GM18505 (cell line): ENCODE measurements around the gene CRB1.

ENCODE experiments used
- ATAC-seq: cut with Tn5 transposase; IDR thresholded peaks from one replicate; pipeline ENCODE4 v1.9.1; 2021; ENCODE audit not compliant: unreplicated experiment
- POLR2A ChIP-seq: IDR thresholded peaks from 4 replicates; pipeline ENCODE4 v1.6.1; 2011; ENCODE audit warnings: borderline replicate concordance; ENCODE audit not compliant: insufficient read depth, insufficient read length; ENCODE audit errors: extremely low read depth

The CRB1 gene

DNA sequence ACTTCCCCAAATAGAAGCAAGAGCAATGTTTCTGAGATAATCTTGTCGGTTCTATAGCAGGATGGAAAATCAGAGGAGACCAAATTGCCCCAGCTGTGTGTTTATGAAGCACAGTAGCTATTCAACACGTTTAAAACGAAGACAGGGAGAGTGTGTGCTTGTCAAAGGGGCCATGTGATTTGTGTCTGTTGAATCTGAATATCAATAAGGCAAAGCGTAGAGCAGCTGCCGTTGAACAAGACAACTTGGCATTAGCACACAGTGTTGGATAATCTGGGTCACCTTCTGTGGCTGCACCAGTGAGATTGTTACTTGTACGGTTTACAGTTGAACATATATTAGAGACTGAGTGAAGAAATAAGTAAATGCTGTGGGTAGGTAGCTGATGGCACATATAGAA, 1.0 kb downstream of the CRB1 start:
- TF ChIP-seq POLR2A: no peak
- no peak for ATAC-seq

DNA sequence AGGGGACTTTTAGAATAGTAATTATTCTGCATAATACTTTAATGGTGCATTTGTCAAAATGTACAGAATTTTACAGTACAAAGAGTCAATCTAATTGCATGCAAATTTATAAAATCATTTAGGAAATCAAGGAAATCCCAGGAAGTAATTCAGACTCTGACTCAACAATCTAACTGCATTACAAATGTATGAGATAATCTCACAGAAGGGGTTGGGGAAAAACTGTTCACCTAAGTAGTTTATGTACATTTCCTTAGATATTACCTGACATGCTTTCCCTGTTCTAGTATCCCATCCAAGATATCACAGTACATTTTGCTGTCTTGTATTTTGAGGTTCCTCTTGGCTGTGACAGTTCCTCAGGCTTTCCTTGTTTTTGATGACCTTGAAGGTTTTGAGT, 4.7 kb downstream of the CRB1 start:
- TF ChIP-seq POLR2A: no peak
- no peak for ATAC-seq

DNA sequence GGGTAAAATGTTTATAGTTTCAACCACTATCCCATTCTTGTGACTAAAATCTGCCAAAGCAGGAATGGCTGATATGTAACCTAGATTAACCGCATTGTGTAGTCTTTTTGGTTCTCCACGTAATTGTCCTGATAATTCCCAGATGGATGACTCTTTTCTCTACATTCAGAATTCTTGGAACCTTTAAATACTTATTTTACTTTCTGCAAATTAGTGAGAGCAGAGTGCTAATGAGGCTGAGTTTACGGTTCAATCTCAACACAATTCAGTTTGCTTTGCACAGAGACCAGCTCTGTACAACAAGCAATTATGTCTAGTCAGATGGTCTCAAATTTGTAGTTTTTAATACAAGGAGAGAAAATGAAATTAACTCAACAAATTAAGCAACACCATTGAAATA, 9.1 kb downstream of the CRB1 start:
- no peak for ATAC-seq
- no peak for TF ChIP-seq POLR2A

DNA sequence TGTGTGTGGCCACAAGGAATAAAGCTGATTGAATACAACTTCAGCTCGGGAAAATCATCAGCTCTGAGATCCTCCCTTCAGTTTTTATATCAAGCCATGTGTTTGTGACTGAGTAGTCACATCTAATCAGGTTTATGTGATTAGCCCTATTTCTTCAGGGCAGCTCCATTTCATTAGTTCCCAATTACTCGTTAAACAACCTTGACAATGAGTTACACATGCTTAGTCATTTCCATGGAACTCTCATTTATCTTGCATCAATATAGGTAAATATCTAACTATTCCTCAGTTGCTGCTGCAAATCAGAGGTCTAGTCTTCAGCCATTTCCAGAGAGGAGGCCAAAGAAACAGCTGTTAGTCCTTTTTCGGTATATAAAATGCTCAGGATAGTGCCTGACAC, 16.3 kb downstream of the CRB1 start:
- TF ChIP-seq POLR2A: no peak
- no peak for ATAC-seq

- ATAC-seq: no peak
- TF ChIP-seq POLR2A: no peak
Observed at GRCh38 chr1:197284966-197285365, 16.9 kb downstream of the CRB1 start.

GRCh38 chr1:197285526-197286205, 17.6 kb downstream of the CRB1 start:
- no peak for TF ChIP-seq POLR2A
- no peak for ATAC-seq

DNA sequence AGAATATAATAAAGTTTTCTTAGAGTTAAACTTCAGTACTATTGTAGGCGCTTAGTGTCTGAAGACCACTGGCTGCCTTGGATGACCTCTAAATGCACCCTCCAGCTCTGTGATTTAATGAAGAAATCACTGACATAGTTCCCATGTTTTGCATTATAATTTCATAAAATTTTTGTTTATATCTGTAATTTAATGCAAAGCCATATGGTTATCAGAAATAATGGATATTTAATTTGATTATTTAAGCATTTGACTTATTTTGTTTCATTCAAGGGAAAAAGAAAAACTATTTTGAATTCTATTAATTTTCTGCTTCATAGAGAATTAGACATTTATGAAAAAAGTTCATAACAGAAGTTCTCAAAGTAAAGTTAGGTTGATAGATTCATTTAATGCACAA, 18.6 kb downstream of the CRB1 start:
- no peak for ATAC-seq
- TF ChIP-seq POLR2A: no peak

DNA sequence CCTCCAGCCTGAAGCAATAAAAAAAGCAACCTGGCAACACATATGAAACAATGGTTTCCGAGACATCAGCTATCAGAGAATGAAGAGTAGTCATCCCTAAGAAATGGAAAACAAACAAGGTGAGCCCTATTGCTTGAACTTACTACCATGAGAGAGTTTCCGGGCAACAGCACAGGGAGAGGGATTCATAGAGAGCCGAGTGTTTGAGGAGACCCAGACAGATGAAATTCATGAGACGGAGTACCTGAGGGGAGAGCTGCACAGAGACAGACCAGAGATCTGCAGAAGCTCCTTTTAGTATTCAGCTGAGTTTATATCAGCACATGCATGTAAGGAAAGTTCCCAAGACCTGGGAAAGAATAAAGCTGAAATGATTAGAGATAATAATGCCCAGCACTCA, 19.8 kb downstream of the CRB1 start:
- no peak for TF ChIP-seq POLR2A
- no peak for ATAC-seq

DNA sequence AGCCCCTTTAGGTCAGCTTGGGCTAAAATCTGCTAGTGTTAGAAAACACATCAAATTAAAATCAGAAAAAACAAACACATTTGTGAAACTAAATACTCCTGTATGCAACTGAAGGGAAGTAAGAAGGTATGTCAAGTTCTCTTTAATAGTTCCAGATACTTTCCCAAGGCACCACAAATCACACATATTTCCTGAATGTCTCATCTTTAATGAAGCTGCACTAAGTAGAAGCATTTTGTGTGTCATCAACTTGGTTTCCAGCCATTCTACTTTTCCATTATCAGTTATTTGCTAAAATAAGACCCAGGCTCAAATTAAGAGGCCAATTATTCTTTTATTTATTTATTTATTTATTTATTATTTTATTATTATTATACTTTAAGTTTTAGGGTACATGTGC, 34.7 kb downstream of the CRB1 start:
- ATAC-seq: no peak
- TF ChIP-seq POLR2A: no peak

GRCh38 chr1:197303463-197303862, 35.4 kb downstream of the CRB1 start:
- ATAC-seq: no peak
- TF ChIP-seq POLR2A: no peak

DNA sequence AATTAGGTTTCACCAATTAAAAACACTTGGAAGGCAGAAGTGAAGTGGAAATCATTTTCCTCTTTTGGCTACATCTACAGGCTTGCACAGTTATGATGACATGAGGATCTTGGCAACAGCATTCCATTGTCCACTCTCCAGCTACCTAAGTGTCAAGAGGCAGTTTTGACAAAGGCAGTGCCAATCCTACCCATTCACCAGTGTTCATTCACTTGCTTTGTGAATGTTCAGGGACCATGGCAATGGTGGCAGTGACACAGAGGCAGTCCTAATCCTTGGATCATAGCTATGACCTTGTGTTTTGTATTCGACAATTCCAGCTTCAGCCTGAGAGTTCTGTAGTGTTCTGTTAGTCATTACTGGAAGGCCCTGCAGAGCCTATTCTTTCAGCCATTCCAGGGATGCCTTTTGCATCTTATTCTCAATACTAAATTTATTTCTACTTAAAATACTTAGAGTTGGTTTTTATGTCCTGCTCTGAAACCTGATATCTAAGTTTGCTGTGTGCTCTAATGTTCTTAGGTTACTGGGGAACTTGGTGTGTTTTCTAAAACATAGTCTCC, 36.7 kb downstream of the CRB1 start:
- no peak for ATAC-seq
- TF ChIP-seq POLR2A: no peak

DNA sequence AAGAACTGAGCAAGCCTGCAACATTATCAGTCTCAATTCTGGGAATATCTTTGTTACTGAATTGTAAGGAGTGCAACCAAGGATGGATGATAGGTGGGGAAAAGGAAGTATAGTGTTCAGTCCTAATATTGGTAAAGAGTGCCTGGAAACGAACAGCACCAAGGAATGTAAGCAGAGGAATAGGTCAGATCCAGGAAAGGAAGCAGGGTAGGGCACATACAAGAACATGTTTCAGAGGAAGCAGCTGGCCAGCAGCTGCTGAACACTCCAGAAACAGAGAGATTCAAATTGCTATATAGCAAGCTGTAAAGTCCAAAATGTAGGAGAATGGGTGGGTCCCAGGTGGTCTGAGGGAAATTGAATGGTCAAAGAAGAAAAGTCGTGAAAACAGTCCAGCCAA, 37.9 kb downstream of the CRB1 start:
- no peak for ATAC-seq
- no peak for TF ChIP-seq POLR2A

- ATAC-seq: no peak
- no peak for TF ChIP-seq POLR2A
Observed at GRCh38 chr1:197306381-197307062, 38.5 kb downstream of the CRB1 start.

DNA sequence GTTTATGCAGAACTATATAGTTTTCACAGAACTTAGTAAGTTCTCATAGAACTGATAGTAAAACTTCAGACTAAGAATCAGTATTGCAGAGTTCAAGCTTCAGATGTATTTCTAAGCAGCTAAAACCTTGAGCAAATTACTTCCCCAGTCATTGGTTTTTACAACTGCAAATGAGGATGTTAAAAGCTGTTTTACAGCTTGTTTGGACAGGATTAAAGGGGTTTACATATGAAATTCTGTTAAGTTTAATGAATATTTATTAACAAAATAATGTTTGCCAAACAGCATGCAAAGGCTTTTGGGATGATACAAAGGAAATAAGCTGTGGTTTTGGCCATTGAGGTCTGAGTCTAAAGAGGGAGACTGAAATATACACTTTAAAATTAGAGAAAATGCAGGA, 39.1 kb downstream of the CRB1 start:
- no peak for ATAC-seq
- no peak for TF ChIP-seq POLR2A

DNA sequence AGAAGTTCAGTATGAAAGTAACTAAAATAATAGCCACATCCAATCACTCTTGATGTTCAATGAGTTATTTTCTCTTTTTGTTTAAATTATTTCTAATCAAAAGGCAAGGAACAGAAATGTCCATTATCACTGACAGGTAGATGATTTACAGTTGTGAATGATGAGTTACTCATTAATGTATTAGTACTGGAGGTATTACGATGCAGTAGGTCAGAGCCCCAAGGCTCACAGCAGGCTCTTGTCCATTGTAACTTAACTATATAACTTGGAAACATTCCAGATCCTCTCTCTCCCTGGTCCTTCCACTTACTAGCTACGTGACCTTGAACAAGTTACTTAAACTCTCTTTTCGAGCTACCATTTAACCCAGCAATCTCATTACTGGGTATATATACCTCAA, 39.5 kb downstream of the CRB1 start:
- no peak for TF ChIP-seq POLR2A
- ATAC-seq: no peak

DNA sequence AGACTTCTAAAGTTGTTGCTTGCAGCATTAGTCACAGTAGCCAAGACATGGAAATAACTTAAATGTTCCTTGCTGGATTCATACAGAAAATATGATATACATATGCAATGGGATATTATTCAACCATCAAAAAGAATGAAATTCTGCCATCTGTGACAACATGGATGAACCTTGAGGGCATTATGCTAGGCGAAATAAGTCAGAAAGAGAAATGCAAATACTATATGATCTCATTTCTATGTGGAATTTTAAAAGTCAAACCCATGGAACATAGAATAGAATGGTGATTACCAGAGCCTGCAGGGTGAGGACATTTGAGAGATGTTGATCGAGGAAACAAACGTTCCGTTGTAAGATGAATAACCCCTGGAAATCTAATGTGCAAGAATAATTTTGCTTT, 43.0 kb downstream of the CRB1 start:
- no peak for TF ChIP-seq POLR2A
- ATAC-seq: no peak
